MM.1S (cell line): ENCODE results near the gene ZNF835.

Experiments used
- EZH2phosphoT487 ChIP-seq: fragments of 300-600 bp; sonication (generic); IDR thresholded peaks from 2 replicates; pipeline ENCODE4 v1.6.1; 2018; ENCODE audit warnings: antibody characterized with exemption, low read length
- TF ChIP-seq, protein P1 (sequence below): fragments of 300-600 bp; sonication (generic); IDR thresholded peaks from 2 replicates; pipeline ENCODE4 v1.5.1; 2016; ENCODE audit warnings: antibody characterized with exemption, low read length, mixed read lengths

- no peak for TF ChIP-seq EZH2phosphoT487
- TF ChIP-seq, protein P1, sequence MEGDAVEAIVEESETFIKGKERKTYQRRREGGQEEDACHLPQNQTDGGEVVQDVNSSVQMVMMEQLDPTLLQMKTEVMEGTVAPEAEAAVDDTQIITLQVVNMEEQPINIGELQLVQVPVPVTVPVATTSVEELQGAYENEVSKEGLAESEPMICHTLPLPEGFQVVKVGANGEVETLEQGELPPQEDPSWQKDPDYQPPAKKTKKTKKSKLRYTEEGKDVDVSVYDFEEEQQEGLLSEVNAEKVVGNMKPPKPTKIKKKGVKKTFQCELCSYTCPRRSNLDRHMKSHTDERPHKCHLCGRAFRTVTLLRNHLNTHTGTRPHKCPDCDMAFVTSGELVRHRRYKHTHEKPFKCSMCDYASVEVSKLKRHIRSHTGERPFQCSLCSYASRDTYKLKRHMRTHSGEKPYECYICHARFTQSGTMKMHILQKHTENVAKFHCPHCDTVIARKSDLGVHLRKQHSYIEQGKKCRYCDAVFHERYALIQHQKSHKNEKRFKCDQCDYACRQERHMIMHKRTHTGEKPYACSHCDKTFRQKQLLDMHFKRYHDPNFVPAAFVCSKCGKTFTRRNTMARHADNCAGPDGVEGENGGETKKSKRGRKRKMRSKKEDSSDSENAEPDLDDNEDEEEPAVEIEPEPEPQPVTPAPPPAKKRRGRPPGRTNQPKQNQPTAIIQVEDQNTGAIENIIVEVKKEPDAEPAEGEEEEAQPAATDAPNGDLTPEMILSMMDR = no peak
Measured at GRCh38 chr19:56670401-56670960, 1.1 kb downstream of the ZNF835 start.
